ENCODE results near the gene ALMS1. TPM values are rescaled to one million over a fixed set of nuclear protein-coding genes. Genes with fewer than 3 reads are reported as not detected.
"Not testable (repeated sequence)": the region's sequence is repeated elsewhere in the genome, so short reads cannot be mapped to it uniquely, and the experiment has no call there.

The ALMS1 gene
- total RNA-seq, 1 experiment from 2014 or later = 21.8 TPM

DNA sequence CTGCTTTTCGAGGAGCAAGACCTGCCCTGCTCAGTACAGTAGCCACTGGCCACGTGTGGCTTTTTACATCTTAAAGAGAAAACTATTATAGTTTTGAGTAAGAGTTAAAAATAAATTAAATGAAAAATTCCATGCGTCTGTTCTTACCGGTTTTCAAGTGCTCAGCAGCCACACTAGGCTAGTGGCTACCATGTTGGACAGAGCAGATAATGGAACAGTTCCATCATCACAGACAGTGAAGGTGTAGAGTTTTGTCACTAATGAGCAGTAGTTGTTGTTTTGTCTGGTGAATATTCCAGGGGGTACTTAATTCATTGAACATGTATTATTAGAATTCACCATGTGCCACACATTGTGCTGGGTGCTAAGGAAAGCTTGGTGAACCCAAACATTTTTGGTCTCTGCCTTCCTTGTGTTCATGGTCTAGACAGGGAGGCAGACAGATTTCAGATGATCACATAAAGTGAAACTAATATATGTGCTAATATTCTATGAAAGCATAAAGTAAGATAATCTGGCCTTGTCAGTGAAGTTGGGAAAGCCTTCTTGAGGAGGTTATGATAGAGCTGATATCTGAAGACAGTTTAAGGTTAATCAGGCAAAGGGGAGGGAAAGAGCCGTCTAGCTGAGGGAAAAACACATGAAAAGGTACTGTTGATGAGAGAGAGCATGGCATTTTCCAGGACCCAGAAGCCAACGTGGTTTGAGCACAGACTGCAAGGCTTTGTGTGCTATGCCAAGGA lies 1.4 kb downstream of the ALMS1 start:
- DNase-seq (ENCODE audit: extremely low read depth, low read depth) = no peak

DNA sequence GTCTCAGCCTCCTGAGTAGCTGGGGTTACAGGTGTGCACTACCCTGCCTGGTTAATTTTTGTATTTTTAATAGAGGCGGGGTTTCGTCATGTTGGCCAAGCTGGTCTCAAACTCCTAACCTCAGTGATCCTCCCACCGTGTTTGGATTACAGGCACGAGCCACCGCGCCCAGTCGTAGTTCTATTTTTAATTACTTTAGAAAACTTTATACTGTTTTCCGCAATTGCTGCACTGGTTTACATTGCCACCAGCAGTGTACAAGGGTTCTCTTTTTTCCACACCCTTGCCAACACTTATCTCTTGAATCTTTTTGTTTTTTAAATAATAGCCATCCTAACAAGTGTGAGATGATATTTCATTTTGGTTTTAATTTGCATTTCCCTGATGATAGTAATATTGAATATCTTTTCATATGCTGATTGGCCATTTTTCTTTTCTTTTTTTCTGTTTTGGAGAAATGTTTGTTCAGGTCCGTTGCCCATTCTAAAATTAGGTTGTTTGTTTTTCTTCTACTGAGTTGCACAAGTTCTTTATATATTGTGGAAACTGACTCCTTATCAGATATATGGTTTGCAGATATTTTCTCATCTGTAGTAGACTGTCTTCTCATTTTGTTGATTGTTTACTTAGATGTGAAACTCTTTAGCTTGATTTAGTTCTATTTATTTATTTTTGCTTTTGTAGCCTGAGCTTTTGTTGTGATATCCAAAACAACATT lies 16.9 kb downstream of the ALMS1 start:
- no peak for DNase-seq (ENCODE audit: extremely low read depth, low read depth)

DNA sequence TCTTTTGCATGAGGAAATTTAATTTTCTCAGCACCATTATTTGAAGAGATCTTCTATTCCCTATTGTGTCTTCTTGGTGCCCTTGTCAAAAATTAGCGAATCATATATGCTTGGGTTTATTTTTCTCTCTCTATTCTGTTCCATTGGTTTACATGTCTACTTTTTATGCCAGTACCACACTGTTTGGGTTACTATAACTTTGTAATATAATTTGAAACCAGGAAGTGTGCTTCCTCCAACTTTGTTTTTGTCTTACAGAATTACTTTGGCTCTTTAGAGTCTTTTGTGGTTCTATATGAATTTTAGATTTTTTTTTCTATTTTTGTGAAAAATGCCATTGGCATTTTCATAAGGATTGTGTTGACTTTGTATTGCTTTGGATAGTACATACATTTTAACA lies 17.6 kb downstream of the ALMS1 start:
- DNase-seq (ENCODE audit: extremely low read depth, low read depth) = no peak

DNA sequence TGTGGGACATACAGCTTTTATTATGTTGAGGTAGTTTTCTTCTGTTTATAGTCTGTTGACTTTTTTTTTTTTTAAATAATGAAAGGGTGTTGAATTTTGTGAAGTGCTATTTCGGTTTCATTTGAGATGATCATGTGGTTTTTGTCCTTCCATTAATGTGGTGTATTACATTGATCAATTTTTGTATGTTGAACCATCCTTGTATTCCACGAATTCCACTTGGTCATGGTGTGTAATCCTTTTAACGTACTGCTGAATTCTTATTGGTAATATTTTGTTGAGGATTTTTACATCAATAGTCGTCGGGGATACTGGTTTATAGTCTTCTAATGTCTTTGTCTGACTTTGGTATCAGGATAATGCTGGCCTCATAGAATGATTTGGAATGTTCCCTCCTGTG lies 18.8 kb downstream of the ALMS1 start:
- DNase-seq (ENCODE audit: extremely low read depth, low read depth) = no peak

GRCh38 chr2:73406996-73407395 lies 21.4 kb downstream of the ALMS1 start:
- no peak for DNase-seq (ENCODE audit: extremely low read depth, low read depth)

- no peak for DNase-seq (ENCODE audit: extremely low read depth, low read depth)
These were observed 22.6 kb downstream of the ALMS1 start for GRCh38 chr2:73408198-73408597.

GRCh38 chr2:73414696-73415095 lies 29.1 kb downstream of the ALMS1 start:
- DNase-seq (ENCODE audit: extremely low read depth, low read depth) = no peak

DNA sequence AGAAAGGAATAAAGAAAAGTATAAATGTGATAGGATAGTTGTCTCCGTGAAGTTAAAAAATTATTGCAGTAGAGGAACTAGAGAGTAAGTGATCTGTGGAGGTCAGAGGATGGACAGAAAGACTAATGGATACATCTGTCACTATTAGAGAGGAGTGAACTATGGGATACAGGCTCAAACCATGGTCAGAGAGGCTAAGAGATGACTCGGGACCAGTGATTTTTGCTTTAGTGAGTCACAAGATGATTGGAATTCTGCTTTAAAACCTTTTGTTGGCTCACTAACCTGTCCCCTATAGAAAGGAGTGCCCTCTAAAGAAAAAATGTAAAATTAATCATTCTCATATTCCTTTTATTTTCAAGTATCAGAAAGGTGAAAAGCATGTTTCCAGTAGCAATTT lies 30.3 kb downstream of the ALMS1 start:
- DNase-seq (ENCODE audit: extremely low read depth, low read depth) = no peak

GRCh38 chr2:73418343-73418742 lies 32.7 kb downstream of the ALMS1 start:
- DNase-seq (ENCODE audit: extremely low read depth, low read depth) = no peak

DNA sequence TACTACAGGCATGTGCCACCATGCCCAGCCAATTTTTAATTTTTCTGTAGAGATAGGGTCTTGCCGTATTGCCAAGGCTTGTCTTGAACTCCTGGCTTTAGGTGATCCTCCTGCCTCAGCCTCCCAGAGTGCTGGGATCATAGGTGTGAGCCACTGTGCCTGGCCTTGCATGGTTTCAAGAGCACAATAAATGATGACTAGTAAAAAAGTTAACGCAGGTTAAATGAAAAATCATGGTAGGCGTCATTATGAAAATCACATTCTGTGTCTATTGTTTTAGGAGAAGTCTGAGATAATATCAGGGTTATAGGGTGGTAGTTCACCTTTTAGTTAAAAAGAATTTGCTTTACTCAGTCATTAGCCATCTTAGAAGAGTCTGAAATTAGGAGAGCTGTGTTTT lies 38.3 kb downstream of the ALMS1 start:
- DNase-seq (ENCODE audit: extremely low read depth, low read depth) = no peak

DNA sequence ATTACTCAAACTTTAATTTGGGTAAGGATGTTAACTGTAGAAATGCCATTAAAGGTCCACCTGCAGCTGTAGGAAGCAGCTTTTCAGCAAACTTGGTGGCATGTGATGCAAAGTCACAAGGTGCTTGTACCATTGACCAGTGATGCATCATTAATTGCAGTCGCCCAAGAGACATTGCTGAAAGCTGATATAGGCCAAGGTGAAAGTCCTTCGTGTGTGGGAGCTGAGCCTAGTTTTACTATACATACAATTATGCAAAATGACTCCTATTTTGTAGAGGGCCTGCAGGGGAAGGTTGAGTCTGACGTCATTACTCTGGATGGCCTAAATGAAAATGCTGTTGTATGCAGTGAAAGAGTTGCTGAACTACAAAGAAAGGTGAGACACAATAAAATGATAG lies 40.5 kb downstream of the ALMS1 start:
- DNase-seq (ENCODE audit: extremely low read depth, low read depth) = no peak

GRCh38 chr2:73436019-73436418 lies 50.4 kb downstream of the ALMS1 start:
- DNase-seq (ENCODE audit: extremely low read depth, low read depth) = no peak

DNA sequence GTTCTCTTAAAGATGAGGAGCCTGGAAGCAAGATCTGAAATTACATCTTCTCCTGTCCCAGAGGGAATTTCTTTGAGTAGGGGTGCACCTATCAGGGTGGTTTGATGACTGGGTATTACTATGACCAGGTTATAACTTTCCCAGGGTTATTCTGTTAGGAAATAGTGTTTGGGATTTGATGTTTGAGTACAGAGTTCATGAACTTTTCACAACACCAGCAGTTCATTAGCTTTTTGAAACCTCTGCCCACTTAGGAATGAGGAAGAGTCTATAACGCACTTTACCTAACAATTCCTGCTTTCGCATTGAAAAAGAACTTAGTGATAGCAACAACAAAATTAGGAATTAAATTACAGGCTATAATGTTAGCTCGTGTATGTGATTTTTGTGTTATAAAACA lies 58.6 kb downstream of the ALMS1 start:
- no peak for DNase-seq (ENCODE audit: extremely low read depth, low read depth)

GRCh38 chr2:73448856-73449255 lies 63.2 kb downstream of the ALMS1 start:
- DNase-seq (ENCODE audit: extremely low read depth, low read depth) = no peak

DNA sequence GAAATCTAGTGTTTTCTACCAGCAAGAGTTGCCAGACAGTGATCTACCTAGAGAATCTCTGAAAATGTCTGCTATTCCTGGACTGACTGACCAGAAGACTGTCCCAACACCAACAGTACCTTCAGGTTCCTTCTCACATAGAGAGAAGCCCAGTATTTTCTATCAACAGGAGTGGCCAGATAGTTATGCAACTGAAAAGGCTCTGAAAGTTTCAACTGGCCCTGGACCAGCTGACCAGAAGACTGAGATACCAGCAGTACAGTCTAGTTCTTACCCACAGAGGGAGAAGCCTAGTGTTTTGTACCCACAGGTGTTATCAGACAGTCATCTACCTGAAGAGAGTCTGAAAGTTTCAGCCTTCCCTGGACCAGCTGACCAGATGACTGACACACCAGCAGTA lies 63.8 kb downstream of the ALMS1 start:
- DNase-seq (ENCODE audit: extremely low read depth, low read depth) = no peak

- no peak for DNase-seq (ENCODE audit: extremely low read depth, low read depth)
These were observed 65.8 kb downstream of the ALMS1 start for GRCh38 chr2:73451263-73451972.

DNA sequence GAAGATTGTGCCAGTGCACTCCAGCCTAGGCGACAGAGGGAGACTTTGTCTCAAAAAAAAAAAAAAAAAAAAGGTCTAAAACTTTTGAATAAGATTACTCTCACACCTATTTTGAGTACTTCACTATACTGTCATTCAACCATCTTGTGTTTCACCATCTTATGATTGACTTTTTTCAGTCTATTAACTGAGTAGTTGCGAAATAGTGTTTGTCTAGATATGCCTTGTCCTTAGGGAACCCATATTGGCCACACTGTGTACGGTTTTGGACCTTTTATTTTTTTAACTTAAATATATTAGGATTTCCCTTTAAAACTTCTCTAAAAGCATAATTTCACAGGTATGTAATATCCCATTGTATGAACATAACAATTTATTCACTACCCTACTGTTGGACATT lies 72.3 kb downstream of the ALMS1 start:
- no peak for DNase-seq (ENCODE audit: extremely low read depth, low read depth)

- DNase-seq (ENCODE audit: extremely low read depth, low read depth) = not testable (repeated sequence)
These were observed 76.8 kb downstream of the ALMS1 start for GRCh38 chr2:73462388-73462787.

- DNase-seq (ENCODE audit: extremely low read depth, low read depth) = no peak
These were observed 82.7 kb downstream of the ALMS1 start for GRCh38 chr2:73468376-73468775.

- not testable (repeated sequence) for DNase-seq (ENCODE audit: extremely low read depth, low read depth)
These were observed 98.2 kb downstream of the ALMS1 start for GRCh38 chr2:73483874-73484273.

GRCh38 chr2:73487112-73487657 lies 101.5 kb downstream of the ALMS1 start:
- no peak for DNase-seq (ENCODE audit: extremely low read depth, low read depth)

All from NCI-H460 (cell line).